H1 (cell line): Measurements from ENCODE around the gene TBC1D19. TPM values are rescaled to one million over a fixed set of nuclear protein-coding genes. Genes with fewer than 3 reads are reported as not detected.

ENCODE experiments used
- CTCF ChIA-PET: fragments of 300-600 bp; sonication (Branson Sonifier 250); formaldehyde crosslinking; loops from one replicate; lab custom pipeline; 2021; ENCODE audit not compliant: partially characterized antibody; lab: Charles Lee
- POLR2A ChIA-PET: fragments of 300-600 bp; sonication (Branson Sonifier 250); formaldehyde crosslinking; loops from one replicate; lab custom pipeline; 2021; ENCODE audit warnings: inconsistent platforms; ENCODE audit not compliant: partially characterized antibody; lab: Charles Lee
- DNase-seq, 2 experiments: peaks; one replicate each; pipeline versions ENCODE4 v3.0.0 to v3.0.0-alpha.2; 2010 to 2022; ENCODE audit warnings: low spot score in 2 of 2, low read depth in 1 of 2, mixed read lengths in 1 of 2
- FAIRE-seq: peaks from 2 replicates; lab custom pipeline; 2011; peaks lifted over from hg19 to GRCh38; lab: Jason Lieb, UNC
- H2AFZ ChIP-seq: 2 replicates; pipeline ENCODE4 v1.8.1; 2012; ENCODE audit warnings: low read length, inconsistent platforms
- H2AK5ac ChIP-seq: 2 replicates; pipeline ENCODE4 v1.6.1; 2013; ENCODE audit warnings: low read depth, low read length
- H2BK120ac ChIP-seq: replicated peaks from 2 replicates; pipeline ENCODE3; 2013; ENCODE audit warnings: low read depth, low read length, inconsistent platforms
- H2BK12ac ChIP-seq: 2 replicates; pipeline ENCODE4 v1.6.1; 2013; ENCODE audit warnings: low read depth, low read length
- H2BK15ac ChIP-seq: 2 replicates; pipeline ENCODE4 v1.6.1; 2013; ENCODE audit warnings: low read length
- H2BK20ac ChIP-seq: 2 replicates; pipeline ENCODE4 v1.6.1; 2013; ENCODE audit warnings: low read length
- H2BK5ac ChIP-seq: 2 replicates; pipeline ENCODE4 v1.6.1; 2013; ENCODE audit warnings: low read depth, low read length
- H3K14ac ChIP-seq: 2 replicates; pipeline ENCODE4 v1.6.1; 2013; ENCODE audit warnings: inconsistent platforms; ENCODE audit not compliant: insufficient read length
- H3K18ac ChIP-seq: 2 replicates; pipeline ENCODE4 v1.6.1; 2013; ENCODE audit warnings: low read length; ENCODE audit errors: extremely low read depth
- H3K23ac ChIP-seq: 2 replicates; pipeline ENCODE4 v1.6.1; 2013; ENCODE audit warnings: inconsistent platforms; ENCODE audit not compliant: insufficient read length
- H3K23me2 ChIP-seq: 2 replicates; pipeline ENCODE4 v1.6.1; 2013; ENCODE audit warnings: low read depth, low read length
- H3K27ac ChIP-seq: 2 replicates; pipeline ENCODE4 v1.6.1; 2011; ENCODE audit warnings: low read depth, low read length, inconsistent platforms
- H3K27me3 ChIP-seq, 4 experiments: replicated peaks in 1 of 4; 1 replicate in 1 of 4; 2 replicates in 3 of 4; pipeline versions ENCODE4 v1.6.1 to v1.8.1; 2011 to 2013; ENCODE audit warnings: low read length in 3 of 4, mild to moderate bottlenecking in 3 of 4, inconsistent platforms in 2 of 4, mixed read lengths in 2 of 4, moderate library complexity in 1 of 4; ENCODE audit not compliant: control insufficient read depth in 3 of 4, insufficient read depth in 3 of 4; ENCODE audit errors: extremely low read depth in 1 of 4
- H3K36me3 ChIP-seq, 4 experiments: 2 replicates each; pipeline versions ENCODE4 v1.6.1 to v1.8.1; 2011 to 2013; ENCODE audit warnings: mild to moderate bottlenecking in 4 of 4, low read length in 3 of 4, moderate library complexity in 2 of 4, control low read depth in 1 of 4, inconsistent platforms in 1 of 4; ENCODE audit not compliant: insufficient read depth in 4 of 4, control insufficient read depth in 2 of 4
- H3K4ac ChIP-seq: replicated peaks from 2 replicates; pipeline ENCODE3; 2013; ENCODE audit warnings: low read length, low read depth, mixed read lengths, inconsistent platforms; ENCODE audit not compliant: insufficient read length
- H3K4me1 ChIP-seq, 4 experiments: replicated peaks in 1 of 4; 1 replicate in 1 of 4; 2 replicates in 3 of 4; pipeline versions ENCODE4 v1.6.1 to v1.8.1; 2011 to 2013; ENCODE audit warnings: low read length in 3 of 4, inconsistent platforms in 2 of 4, mixed read lengths in 1 of 4; ENCODE audit not compliant: insufficient read depth in 4 of 4, control insufficient read depth in 3 of 4
- H3K4me2 ChIP-seq, 2 experiments: 2 replicates each; pipeline versions ENCODE4 v1.6.1 to v1.8.1; 2011 to 2013; ENCODE audit warnings: low read depth in 2 of 2, low read length in 2 of 2, control low read depth in 1 of 2, inconsistent platforms in 1 of 2, mild to moderate bottlenecking in 1 of 2; ENCODE audit not compliant: insufficient read depth in 1 of 2
- H3K4me3 ChIP-seq, 4 experiments: fragments of 200-600, 300-600 bp in 1 of 4; sonication (generic), shearing (Covaris generic), sonication (Bioruptor Twin) in 1 of 4; 2 replicates each; pipeline versions ENCODE4 v1.5.1 to v1.8.1; 2011 to 2016; ENCODE audit warnings: low read length in 4 of 4, low read depth in 3 of 4, control low read depth in 2 of 4, inconsistent platforms in 2 of 4, mild to moderate bottlenecking in 2 of 4, mixed read lengths in 1 of 4, moderate library complexity in 1 of 4; ENCODE audit not compliant: insufficient read depth in 2 of 4; ENCODE audit errors: extremely low read depth in 1 of 4
- H3K56ac ChIP-seq: replicated peaks from 2 replicates; pipeline ENCODE3; 2013; ENCODE audit warnings: low read depth, mild to moderate bottlenecking, mixed read lengths, low read length, inconsistent platforms; ENCODE audit not compliant: insufficient read length
- H3K79me1 ChIP-seq: 2 replicates; pipeline ENCODE4 v1.6.1; 2013; ENCODE audit warnings: low read depth, low read length, control low read depth
- H3K79me2 ChIP-seq, 2 experiments: 2 replicates each; pipeline versions ENCODE4 v1.6.1 to v1.8.1; 2012 to 2013; ENCODE audit warnings: low read length in 2 of 2, mild to moderate bottlenecking in 2 of 2, inconsistent platforms in 1 of 2; ENCODE audit not compliant: insufficient read depth in 2 of 2, control insufficient read depth in 1 of 2
- H3K9ac ChIP-seq, 4 experiments: replicated peaks in 1 of 4; 1 replicate in 1 of 4; 2 replicates in 3 of 4; pipeline versions ENCODE4 v1.6.1 to v1.8.1; 2011 to 2013; ENCODE audit warnings: low read depth in 3 of 4, low read length in 3 of 4, control low read depth in 2 of 4, mild to moderate bottlenecking in 2 of 4, moderate library complexity in 2 of 4, inconsistent platforms in 1 of 4; ENCODE audit errors: extremely low read depth in 1 of 4
- H3K9me3 ChIP-seq, 2 experiments: 2 replicates each; pipeline versions ENCODE4 v1.6.1 to v1.8.1; 2012 to 2013; ENCODE audit warnings: mild to moderate bottlenecking in 2 of 2, moderate library complexity in 2 of 2, control low read depth in 1 of 2, inconsistent platforms in 1 of 2, low read depth in 1 of 2, low read length in 1 of 2, mixed read lengths in 1 of 2; ENCODE audit not compliant: insufficient read depth in 2 of 2
- H4K20me1 ChIP-seq, 2 experiments: replicated peaks in 1 of 2; 2 replicates each; pipeline versions ENCODE3 to v1.8.1; 2011 to 2013; ENCODE audit warnings: inconsistent platforms in 2 of 2, low read length in 2 of 2, mild to moderate bottlenecking in 1 of 2; ENCODE audit not compliant: insufficient read depth in 2 of 2, control insufficient read depth in 1 of 2
- H4K5ac ChIP-seq: 2 replicates; pipeline ENCODE4 v1.6.1; 2013; ENCODE audit warnings: low read length, low read depth, mixed read lengths, inconsistent platforms; ENCODE audit not compliant: insufficient read length
- H4K8ac ChIP-seq: 2 replicates; pipeline ENCODE4 v1.8.0; 2013; ENCODE audit warnings: mild to moderate bottlenecking, moderate library complexity, low read length, inconsistent platforms; ENCODE audit not compliant: insufficient read depth; ENCODE audit errors: extremely low read depth
- H4K91ac ChIP-seq: replicated peaks from 2 replicates; pipeline ENCODE3; 2013; ENCODE audit warnings: low read length, mixed read lengths, inconsistent platforms; ENCODE audit not compliant: insufficient read length
- CHD1 ChIP-seq: IDR thresholded peaks from 2 replicates; pipeline ENCODE4 v1.6.1; 2012; ENCODE audit warnings: low read depth, low read length, improper control_type of control experiment
- EZH2 ChIP-seq: fragments of 200-600 bp; sonication (generic); IDR thresholded peaks from 2 replicates; pipeline ENCODE4 v1.7.1; 2012; ENCODE audit warnings: low read depth, mild to moderate bottlenecking, moderate library complexity, low read length, inconsistent platforms; ENCODE audit not compliant: severe bottlenecking
- GTF2F1 ChIP-seq: IDR thresholded peaks from 2 replicates; pipeline ENCODE4 v1.6.1; 2012; ENCODE audit warnings: low read depth, low read length, improper control_type of control experiment, borderline replicate concordance
- JUND ChIP-seq: IDR thresholded peaks from 2 replicates; pipeline ENCODE4 v1.6.1; 2011; ENCODE audit warnings: mild to moderate bottlenecking, improper control_type of control experiment, low read length
- NRF1 ChIP-seq: IDR thresholded peaks from 2 replicates; pipeline ENCODE4 v1.6.1; 2011; ENCODE audit warnings: mild to moderate bottlenecking, low read depth, low read length, improper control_type of control experiment
- TAF1 ChIP-seq: IDR thresholded peaks from 2 replicates; pipeline ENCODE4 v1.6.1; 2011; ENCODE audit warnings: mild to moderate bottlenecking, low read depth, low read length
- WGBS, 2 experiments: shearing (Covaris generic) in 1 of 2; methylation state at CpG; one replicate each; pipeline versions ENCODE4 v1.1.6 to v1.1.7; 2013 to 2015; ENCODE audit warnings: low lambda C conversion rate in 2 of 2, mixed read lengths in 2 of 2, inconsistent platforms in 1 of 2, low coverage in 1 of 2, missing lambda C conversion rate in 1 of 2; ENCODE audit not compliant: insufficient replicate concordance in 2 of 2, insufficient coverage in 1 of 2, insufficient read length in 1 of 2; ENCODE audit errors: extremely low coverage in 1 of 2, missing lambda C conversion rate in 1 of 2; 5-methylcytosine and 5-hydroxymethylcytosine counted together
- polyA plus RNA-seq, 7 experiments: library from polyadenylated mRNA; depleted of rRNA in 3 of 7; stranded (reverse) in 5 of 7; unstranded in 2 of 7; fragments of >200 nt in 5 of 7; fragments of 200-250 nt in 2 of 7; gene quantifications; 1 replicate in 5 of 7; 2 replicates in 1 of 7; 4 replicates in 1 of 7; pipeline versions ENCODE4 v1.2.1 to v1.2.3, GENCODE V29; 2011 to 2013; ENCODE audit warnings: missing spikeins in 2 of 7, mixed read lengths in 2 of 7
- total RNA-seq: library from RNA; stranded (reverse); fragmentation: NEBNext Ultra II Directional; extraction: Animal tissue kit (Norgen Biotek cat#: 25700); gene quantifications from 2 replicates; pipeline ENCODE4 v1.2.1, GENCODE V29; 2021
- TF ChIP-seq, protein P1 (sequence below): IDR thresholded peaks from 2 replicates; pipeline ENCODE4 v1.6.1; 2011; ENCODE audit warnings: low read length, improper control_type of control experiment

TBC1D19 gene
- total and polyA plus RNA-seq, 2 of the 8 experiments (the other 6 are each of a cell fraction or from before 2014, with no cell fraction given) = 1.9 to 3.5 TPM

DNA sequence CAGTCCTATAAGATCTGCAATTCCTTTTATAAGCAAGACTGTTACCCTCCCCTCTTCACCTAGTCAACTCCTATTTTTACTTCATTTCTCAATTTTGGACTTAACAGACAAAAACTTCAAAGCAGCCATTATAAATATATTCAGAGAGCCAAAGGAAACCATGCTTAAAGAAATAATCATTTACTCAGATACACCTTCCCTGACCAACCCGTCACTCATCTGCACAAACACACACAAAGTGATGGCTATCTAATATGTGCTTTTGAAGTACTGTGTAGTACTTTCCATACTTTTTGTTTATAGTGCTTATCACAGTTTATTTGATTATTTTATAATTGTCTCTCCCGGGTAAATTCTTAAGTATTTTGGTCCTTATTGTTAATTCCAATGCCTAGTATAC, 117.2 kb downstream of the TBC1D19 start:
- no peak for FAIRE-seq
- TF ChIP-seq CHD1 (no peak), EZH2 (no peak), NRF1 (no peak), TAF1 (no peak), GTF2F1 (no peak), JUND (no peak)
- TF ChIP-seq, protein P1, sequence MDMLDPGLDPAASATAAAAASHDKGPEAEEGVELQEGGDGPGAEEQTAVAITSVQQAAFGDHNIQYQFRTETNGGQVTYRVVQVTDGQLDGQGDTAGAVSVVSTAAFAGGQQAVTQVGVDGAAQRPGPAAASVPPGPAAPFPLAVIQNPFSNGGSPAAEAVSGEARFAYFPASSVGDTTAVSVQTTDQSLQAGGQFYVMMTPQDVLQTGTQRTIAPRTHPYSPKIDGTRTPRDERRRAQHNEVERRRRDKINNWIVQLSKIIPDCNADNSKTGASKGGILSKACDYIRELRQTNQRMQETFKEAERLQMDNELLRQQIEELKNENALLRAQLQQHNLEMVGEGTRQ = no peak

More for the DNA sequence above, 117.2 kb downstream of the TBC1D19 start:
- Histone ChIP-seq H3K23ac (no peak overlapping the region), H3K4ac (no peak overlapping the region), H3K4me2 (no peak overlapping the region), H3K23me2 (no peaks in the 10 kb centered on the region), H3K14ac (no peak overlapping the region), H2AFZ (no peak overlapping the region), H3K4me3 (no peak overlapping the region), H3K9ac (no peak overlapping the region), H3K36me3 (no peaks in the 10 kb centered on the region), H4K91ac (no peak overlapping the region), H2BK15ac (no peak overlapping the region), H3K18ac (no peak overlapping the region), H3K27ac (no peak overlapping the region), H3K9me3 (no peaks in the 10 kb centered on the region), H3K79me2 (no peaks in the 10 kb centered on the region), H4K20me1 (no peaks in the 10 kb centered on the region), H3K4me1 (no peaks in the 10 kb centered on the region), H4K5ac (no peak overlapping the region), H3K56ac (no peak overlapping the region), H2BK120ac (no peak overlapping the region), H2BK12ac (no peak overlapping the region), H2BK20ac (no peak overlapping the region), H2AK5ac (no peak overlapping the region), H2BK5ac (no peak overlapping the region), H4K8ac (no peak overlapping the region), H3K27me3 (no peaks in the 10 kb centered on the region), H3K79me1 (no peaks in the 10 kb centered on the region)
- CTCF ChIA-PET = no interaction called here
- POLR2A ChIA-PET = no interaction called here
- WGBS, 2 experiments = 90% methylated on average over 2 of the region's 2 CpGs; no CpG with 5 or more reads in 1 of the 2 experiments
- DNase-seq = no peak
